Smooth muscle cell (in vitro differentiated cells): Measurements from ENCODE around the gene LDHD. TPM values are rescaled to one million over a fixed set of nuclear protein-coding genes. Genes with fewer than 3 reads are reported as not detected.

Experiments
- DNase-seq: peaks from one replicate; lab custom pipeline; 2025; ENCODE audit not compliant: unreplicated experiment; lab: John Stamatoyannopoulos, UW
- H2AFZ ChIP-seq: fragments of 200-600 bp; sonication (generic); 2 replicates; pipeline ENCODE4 v1.6.0; 2016; ENCODE audit warnings: antibody characterized with exemption, low read depth, mild to moderate bottlenecking
- H3F3A ChIP-seq: fragments of 200-600 bp; sonication (generic); 2 replicates; pipeline ENCODE4 v1.6.0; 2017; ENCODE audit warnings: antibody characterized with exemption, low read depth
- H3K27ac ChIP-seq: fragments of 200-600 bp; sonication (generic); 2 replicates; pipeline ENCODE4 v1.5.1; 2016; ENCODE audit warnings: low read depth, mild to moderate bottlenecking
- H3K27me3 ChIP-seq: fragments of 200-600 bp; sonication (generic); 2 replicates; pipeline ENCODE4 v1.6.1; 2016; ENCODE audit warnings: low read depth, mild to moderate bottlenecking
- H3K36me3 ChIP-seq: fragments of 200-600 bp; sonication (generic); 2 replicates; pipeline ENCODE4 v1.5.1; 2016; ENCODE audit warnings: low read depth
- H3K4me1 ChIP-seq: fragments of 200-600 bp; sonication (generic); 2 replicates; pipeline ENCODE4 v1.5.1; 2016; ENCODE audit warnings: low read depth
- H3K4me2 ChIP-seq: fragments of 200-600 bp; sonication (generic); 2 replicates; pipeline ENCODE4 v1.6.0; 2016; ENCODE audit warnings: mild to moderate bottlenecking
- H3K4me3 ChIP-seq: fragments of 200-600 bp; sonication (generic); 2 replicates; pipeline ENCODE4 v1.5.1; 2016; ENCODE audit warnings: mild to moderate bottlenecking
- H3K79me2 ChIP-seq: fragments of 200-600 bp; sonication (generic); 2 replicates; pipeline ENCODE4 v1.6.0; 2016; ENCODE audit warnings: low read depth, mild to moderate bottlenecking
- H3K9ac ChIP-seq: fragments of 200-600 bp; sonication (generic); 2 replicates; pipeline ENCODE4 v1.6.0; 2016; ENCODE audit warnings: low read depth
- H3K9me3 ChIP-seq: fragments of 200-600 bp; sonication (generic); replicated peaks from 2 replicates; pipeline ENCODE4 v1.5.1; 2016; ENCODE audit warnings: low read depth
- H4K20me1 ChIP-seq: fragments of 200-600 bp; sonication (generic); 2 replicates; pipeline ENCODE4 v1.6.0; 2016; ENCODE audit warnings: low read depth
- WGBS: methylation state at CpG from one replicate; pipeline ENCODE4 v1.1.7; 2016; ENCODE audit warnings: low lambda C conversion rate; 5-methylcytosine and 5-hydroxymethylcytosine counted together
- polyA plus RNA-seq: library from polyadenylated mRNA; unstranded; fragments of >200 nt; fragmentation: Nextera tagmentation; extraction: Ambion mirVana; gene quantifications from 2 replicates; pipeline ENCODE4 v1.2.1, GENCODE V29; 2016
- total RNA-seq: library from RNA; depleted of rRNA; stranded (reverse); fragments of >200 nt; gene quantifications from 2 replicates; pipeline ENCODE4 v1.2.3, GENCODE V29; 2014
- TF ChIP-seq, protein P1 (sequence below): fragments of 200-600 bp; sonication (generic); IDR thresholded peaks from 2 replicates; pipeline ENCODE4 v1.5.1; 2017; ENCODE audit warnings: borderline replicate concordance, mild to moderate bottlenecking, antibody characterized with exemption; ENCODE audit not compliant: insufficient read depth, poor library complexity, severe bottlenecking

Gene LDHD
- total and polyA plus RNA-seq, 2 experiments from 2014 or later, result 0.85 to 1.2 TPM

DNA sequence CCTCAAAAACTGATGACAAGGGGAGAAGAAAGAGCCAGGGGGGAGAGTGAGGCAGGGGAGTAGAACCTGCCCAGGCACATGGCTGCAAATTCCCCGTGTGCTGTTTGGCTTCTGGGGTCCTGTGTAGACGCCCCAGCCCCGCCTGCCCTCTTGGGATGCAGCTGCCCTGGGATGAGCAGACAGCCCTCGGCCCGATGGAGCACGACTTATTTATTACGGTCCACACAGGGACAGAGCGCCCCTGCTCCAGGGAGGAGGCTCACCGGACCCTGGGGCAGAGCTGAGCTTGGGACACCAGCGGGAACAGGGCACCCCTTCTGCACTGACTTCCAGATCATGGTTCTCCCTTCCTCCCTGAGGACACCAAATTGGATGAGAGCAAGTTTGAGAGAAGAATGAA lies 9.1 kb downstream of the LDHD start:
- H2AFZ ChIP-seq, result no peak overlapping the region
- no peaks in the 10 kb centered on the region for H3K79me2 ChIP-seq
- no peaks in the 10 kb centered on the region for H3K36me3 ChIP-seq
- no peak overlapping the region for H3K9ac ChIP-seq
- no peak overlapping the region for H3K4me3 ChIP-seq
- peaks cover 7% of the 10 kb centered on the region for H3F3A ChIP-seq
- WGBS, result 92% methylated on average over 10 of the region's 10 CpGs
- peaks cover 11% of the 10 kb centered on the region for H4K20me1 ChIP-seq
- H3K4me1 ChIP-seq, result peaks cover 45% of the 10 kb centered on the region
- H3K27ac ChIP-seq, result no peak overlapping the region
- H3K9me3 ChIP-seq, result no peaks in the 10 kb centered on the region
- TF ChIP-seq, protein P1, sequence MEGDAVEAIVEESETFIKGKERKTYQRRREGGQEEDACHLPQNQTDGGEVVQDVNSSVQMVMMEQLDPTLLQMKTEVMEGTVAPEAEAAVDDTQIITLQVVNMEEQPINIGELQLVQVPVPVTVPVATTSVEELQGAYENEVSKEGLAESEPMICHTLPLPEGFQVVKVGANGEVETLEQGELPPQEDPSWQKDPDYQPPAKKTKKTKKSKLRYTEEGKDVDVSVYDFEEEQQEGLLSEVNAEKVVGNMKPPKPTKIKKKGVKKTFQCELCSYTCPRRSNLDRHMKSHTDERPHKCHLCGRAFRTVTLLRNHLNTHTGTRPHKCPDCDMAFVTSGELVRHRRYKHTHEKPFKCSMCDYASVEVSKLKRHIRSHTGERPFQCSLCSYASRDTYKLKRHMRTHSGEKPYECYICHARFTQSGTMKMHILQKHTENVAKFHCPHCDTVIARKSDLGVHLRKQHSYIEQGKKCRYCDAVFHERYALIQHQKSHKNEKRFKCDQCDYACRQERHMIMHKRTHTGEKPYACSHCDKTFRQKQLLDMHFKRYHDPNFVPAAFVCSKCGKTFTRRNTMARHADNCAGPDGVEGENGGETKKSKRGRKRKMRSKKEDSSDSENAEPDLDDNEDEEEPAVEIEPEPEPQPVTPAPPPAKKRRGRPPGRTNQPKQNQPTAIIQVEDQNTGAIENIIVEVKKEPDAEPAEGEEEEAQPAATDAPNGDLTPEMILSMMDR, result no peak
- DNase-seq, result no peak
- H3K27me3 ChIP-seq, result no peaks in the 10 kb centered on the region
- no peak overlapping the region for H3K4me2 ChIP-seq

- Histone ChIP-seq H2AFZ (no peak overlapping the region), H3F3A (peaks cover 7% of the 10 kb centered on the region), H3K27ac (no peak overlapping the region), H3K9me3 (no peaks in the 10 kb centered on the region), H3K4me1 (peaks cover 45% of the 10 kb centered on the region), H3K9ac (no peak overlapping the region), H4K20me1 (peaks cover 14% of the 10 kb centered on the region), H3K79me2 (no peaks in the 10 kb centered on the region), H3K4me3 (no peak overlapping the region), H3K4me2 (peak overlapping the region; percentile 36), H3K36me3 (no peaks in the 10 kb centered on the region), H3K27me3 (no peaks in the 10 kb centered on the region)
- TF ChIP-seq, protein P1, result no peak
- DNase-seq, result no peak
- WGBS, result 89% methylated on average over 20 of the region's 20 CpGs
Observed at GRCh38 chr16:75106351-75107274, 10.0 kb downstream of the LDHD start.

GRCh38 chr16:75105306-75106061 lies 11.1 kb downstream of the LDHD start:
- peak overlapping the region; percentile 36 for H3K4me2 ChIP-seq
- no peaks in the 10 kb centered on the region for H3K79me2 ChIP-seq
- H2AFZ ChIP-seq, result no peak overlapping the region
- 34% methylated on average over 10 of the region's 10 CpGs for WGBS
- H3K27me3 ChIP-seq, result no peaks in the 10 kb centered on the region
- TF ChIP-seq, protein P1, result no peak
- no peaks in the 10 kb centered on the region for H3K9me3 ChIP-seq
- H3K4me3 ChIP-seq, result no peak overlapping the region
- H3F3A ChIP-seq, result peaks cover 4% of the 10 kb centered on the region
- peaks cover 19% of the 10 kb centered on the region for H4K20me1 ChIP-seq
- no peak overlapping the region for H3K27ac ChIP-seq
- H3K36me3 ChIP-seq, result no peaks in the 10 kb centered on the region
- no peak overlapping the region for H3K9ac ChIP-seq
- peaks cover 38% of the 10 kb centered on the region for H3K4me1 ChIP-seq
- no peak for DNase-seq
